DOHH2 (cell line): ENCODE measurements around the gene DLG1.

Source experiments
- EZH2phosphoT487 ChIP-seq: fragments of 200-600 bp; sonication (generic); IDR thresholded peaks from 2 replicates; pipeline ENCODE4 v1.6.1; 2017; ENCODE audit warnings: borderline replicate concordance, mild to moderate bottlenecking, antibody characterized with exemption, low read length, moderate library complexity, mixed read lengths
- TF ChIP-seq, protein P1 (sequence below): fragments of 200-600 bp; sonication (generic); IDR thresholded peaks from one replicate; pipeline ENCODE4 v1.5.1; 2014; ENCODE audit warnings: antibody characterized with exemption, mild to moderate bottlenecking, low read depth, low read length; ENCODE audit not compliant: poor library complexity, severe bottlenecking

DNA sequence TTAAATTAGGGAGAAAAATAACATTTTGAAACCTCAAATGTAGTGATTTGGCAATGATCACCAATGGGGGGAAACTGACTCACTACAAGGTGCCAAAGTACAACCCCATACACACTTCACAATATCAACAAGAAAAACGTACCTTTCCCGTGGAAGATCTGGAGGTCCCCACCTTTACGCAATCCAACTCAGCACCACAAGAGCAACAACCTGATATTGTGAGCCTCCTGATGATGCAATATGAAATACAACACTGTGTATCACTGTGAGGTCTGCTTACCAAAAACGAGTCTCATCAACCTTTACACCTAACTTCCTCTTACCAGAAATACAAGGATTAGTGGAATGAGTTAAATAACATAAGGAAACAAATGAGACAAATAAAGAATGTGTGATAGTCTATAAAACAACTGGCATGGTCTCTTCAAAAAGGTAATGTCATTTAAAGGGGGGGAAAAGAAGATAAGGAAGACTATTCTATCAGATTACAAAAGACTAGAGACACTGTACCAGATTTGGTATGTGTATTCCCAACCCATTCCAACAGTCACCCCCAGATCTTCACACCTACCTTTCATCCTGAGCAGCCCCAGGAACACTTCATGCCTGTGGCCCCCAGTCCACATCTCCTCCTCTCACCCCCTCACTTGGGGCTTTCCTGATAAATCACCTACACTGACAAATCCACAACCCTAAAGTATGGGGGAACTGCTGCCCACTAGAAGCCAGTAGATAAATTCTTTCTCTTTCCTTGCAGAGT is 27.7 kb downstream of the DLG1 start:
- TF ChIP-seq, protein P1, sequence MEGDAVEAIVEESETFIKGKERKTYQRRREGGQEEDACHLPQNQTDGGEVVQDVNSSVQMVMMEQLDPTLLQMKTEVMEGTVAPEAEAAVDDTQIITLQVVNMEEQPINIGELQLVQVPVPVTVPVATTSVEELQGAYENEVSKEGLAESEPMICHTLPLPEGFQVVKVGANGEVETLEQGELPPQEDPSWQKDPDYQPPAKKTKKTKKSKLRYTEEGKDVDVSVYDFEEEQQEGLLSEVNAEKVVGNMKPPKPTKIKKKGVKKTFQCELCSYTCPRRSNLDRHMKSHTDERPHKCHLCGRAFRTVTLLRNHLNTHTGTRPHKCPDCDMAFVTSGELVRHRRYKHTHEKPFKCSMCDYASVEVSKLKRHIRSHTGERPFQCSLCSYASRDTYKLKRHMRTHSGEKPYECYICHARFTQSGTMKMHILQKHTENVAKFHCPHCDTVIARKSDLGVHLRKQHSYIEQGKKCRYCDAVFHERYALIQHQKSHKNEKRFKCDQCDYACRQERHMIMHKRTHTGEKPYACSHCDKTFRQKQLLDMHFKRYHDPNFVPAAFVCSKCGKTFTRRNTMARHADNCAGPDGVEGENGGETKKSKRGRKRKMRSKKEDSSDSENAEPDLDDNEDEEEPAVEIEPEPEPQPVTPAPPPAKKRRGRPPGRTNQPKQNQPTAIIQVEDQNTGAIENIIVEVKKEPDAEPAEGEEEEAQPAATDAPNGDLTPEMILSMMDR = no peak
- no peak for TF ChIP-seq EZH2phosphoT487
